ENCODE results near the gene MLEC. TPM values are rescaled to one million over a fixed set of nuclear protein-coding genes. Genes with fewer than 3 reads are reported as not detected.

The MLEC gene, protein sequence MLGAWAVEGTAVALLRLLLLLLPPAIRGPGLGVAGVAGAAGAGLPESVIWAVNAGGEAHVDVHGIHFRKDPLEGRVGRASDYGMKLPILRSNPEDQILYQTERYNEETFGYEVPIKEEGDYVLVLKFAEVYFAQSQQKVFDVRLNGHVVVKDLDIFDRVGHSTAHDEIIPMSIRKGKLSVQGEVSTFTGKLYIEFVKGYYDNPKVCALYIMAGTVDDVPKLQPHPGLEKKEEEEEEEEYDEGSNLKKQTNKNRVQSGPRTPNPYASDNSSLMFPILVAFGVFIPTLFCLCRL
- total RNA-seq (2022; extraction: Qiagen RNA extraction): 83.7 to 105 TPM (median 91.1 TPM) in 5 replicates

DNA sequence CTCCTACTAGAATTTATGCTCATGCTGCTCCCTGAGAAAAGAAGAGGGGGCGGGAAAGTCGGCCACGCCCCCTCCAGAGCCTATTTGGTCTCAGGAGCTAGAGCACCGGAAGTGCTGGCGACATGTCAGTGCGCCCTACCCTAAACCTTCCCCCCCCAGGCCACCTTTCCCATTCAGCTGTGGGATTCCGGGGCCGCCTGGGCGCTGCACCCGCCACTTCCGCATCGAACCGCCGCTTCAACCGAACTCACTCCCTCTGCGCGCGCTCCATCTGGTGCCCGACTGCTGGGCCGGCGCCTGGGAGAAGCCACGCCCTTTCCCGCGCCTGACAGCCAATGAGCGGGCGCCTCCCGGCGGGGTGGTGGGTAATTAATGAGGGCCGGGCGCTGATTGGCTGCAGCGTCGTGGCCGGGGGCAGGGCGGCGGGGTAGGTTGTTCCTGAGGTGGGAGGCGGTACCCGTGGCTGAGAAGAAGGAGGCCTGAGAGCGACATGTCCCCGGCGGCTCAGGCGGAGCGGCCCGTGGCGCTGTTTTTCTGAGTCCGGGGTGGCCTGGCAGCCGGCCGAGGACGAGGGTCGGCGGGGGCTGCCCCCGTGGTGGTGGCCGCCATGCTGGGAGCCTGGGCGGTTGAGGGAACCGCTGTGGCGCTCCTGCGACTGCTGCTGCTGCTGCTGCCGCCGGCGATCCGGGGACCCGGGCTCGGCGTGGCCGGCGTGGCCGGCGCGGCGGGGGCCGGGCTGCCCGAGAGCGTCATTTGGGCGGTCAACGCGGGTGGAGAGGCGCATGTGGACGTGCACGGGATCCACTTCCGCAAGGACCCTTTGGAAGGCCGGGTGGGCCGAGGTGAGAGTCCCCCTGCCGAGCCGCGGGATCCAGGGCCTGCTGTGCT, at the start of gene MLEC:
TSS of gene MLEC (plus strand) at position 460 of the 888 bp plus-strand sequence. CDS start at position 608, 148 bp downstream.

DNA sequence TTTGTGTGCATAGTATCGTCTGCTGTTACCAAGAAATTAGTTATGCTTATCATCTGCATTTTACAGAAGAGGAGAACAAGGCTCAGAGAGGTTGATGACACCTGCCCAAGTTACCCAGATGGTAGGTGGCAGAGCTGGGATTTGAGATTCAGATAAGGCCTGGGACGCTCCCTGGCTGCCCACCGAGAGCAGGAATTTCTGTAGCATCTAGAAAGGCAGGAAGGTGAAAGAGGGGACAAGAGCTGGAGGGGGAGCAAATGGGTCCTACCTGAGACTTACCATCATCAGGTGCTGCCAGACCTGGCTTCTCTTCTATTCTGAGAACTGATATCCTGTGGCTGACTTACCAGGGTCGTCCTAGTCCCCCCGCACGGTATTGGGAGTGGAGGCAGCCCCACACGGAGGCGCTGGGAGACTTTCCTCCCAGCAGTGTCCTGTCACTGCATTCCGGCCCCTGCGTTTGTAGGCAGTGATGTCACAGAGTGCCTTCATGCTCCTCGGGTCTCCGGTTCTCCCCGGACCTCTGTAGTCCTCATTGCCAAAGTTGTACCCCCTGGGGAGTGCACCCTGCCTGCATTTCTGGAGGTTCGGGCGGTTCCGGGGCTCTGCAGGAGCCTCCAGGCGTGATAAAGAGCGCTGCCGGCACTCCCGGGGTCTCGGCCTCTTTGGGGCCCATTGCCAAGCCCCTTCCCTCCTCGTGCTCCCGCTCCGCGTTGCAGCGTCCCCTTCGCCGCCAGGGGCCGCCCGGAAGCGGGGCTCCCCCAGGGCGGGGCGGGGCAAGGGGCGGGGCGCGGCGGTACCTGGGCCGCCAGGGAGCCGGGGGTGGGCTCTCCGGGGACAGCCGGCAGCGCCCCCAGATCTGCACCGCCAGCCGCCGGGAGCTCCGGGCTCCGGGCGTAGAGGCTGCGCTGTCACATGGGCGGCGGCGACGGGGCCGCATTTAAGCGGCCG, 46.9 kb upstream of the MLEC start, which contains the start of gene CABP1:
TSS of gene CABP1 (plus strand) at position 856 of the 951 bp plus-strand sequence. CDS start at position 916, 60 bp downstream.

DNA sequence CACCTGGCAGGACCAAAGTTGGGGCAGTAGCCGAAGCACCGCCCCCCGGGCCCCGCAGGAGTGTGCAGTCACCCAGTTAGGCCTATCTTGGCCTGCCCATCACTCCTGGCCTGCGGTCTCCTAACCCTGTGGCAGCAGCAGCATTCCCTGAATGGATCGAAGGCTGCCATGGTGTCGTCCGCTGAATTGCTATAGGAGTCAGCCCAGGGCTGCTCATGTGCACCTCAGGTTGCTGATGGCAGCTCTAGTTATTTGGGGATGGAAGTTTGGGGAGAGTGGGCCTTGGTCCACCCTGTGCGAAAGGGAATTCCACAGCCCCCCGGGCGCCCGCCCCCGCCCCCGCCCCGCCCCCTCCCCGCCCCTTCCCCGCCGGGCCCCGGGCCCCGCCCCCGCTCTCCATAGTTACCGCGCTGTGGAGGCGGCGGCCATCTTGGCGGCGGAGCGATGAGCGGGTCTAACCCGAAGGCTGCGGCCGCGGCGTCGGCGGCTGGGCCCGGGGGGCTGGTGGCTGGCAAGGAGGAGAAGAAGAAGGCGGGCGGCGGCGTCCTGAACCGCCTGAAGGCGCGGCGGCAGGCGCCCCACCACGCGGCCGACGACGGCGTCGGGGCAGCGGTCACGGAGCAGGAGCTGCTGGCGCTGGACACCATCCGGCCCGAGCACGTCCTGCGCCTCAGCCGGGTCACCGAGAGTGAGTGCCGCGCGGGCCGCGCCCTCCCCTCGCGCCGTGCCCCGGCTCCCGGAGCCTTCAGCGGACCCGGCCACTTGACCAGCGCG, 23.3 kb downstream of the MLEC start, which contains the start of gene UNC119B:
TSS of gene UNC119B (plus strand) at position 428 of the 774 bp plus-strand sequence. CDS start at position 445, 17 bp downstream.

GRCh38 chr12:120725659-120726509, 38.9 kb downstream of the MLEC start, which contains the start of gene ACADS:
ACADS (plus strand) TSS chr12:120725826; CDS start chr12:120725886, 60 bp downstream.

Other genes starting within 250 kb of the MLEC start
- gene COX6A1, start 249.0 kb upstream of the MLEC start, total RNA-seq (2022; extraction: Qiagen RNA extraction): 768 to 832 TPM (median 783 TPM) in 5 replicates
- 66.3 to 85.3 TPM (median 69.9 TPM) in 5 replicates for gene TRIAP1, start 240.8 kb upstream of the MLEC start, total RNA-seq (2022; extraction: Qiagen RNA extraction)
- gene GATC, start 240.7 kb upstream of the MLEC start, total RNA-seq (2022; extraction: Qiagen RNA extraction): 18.1 to 23.3 TPM (median 21.8 TPM) in 5 replicates
- 187 to 211 TPM (median 199 TPM) in 5 replicates for gene SRSF9, start 217.4 kb upstream of the MLEC start, total RNA-seq (2022; extraction: Qiagen RNA extraction)
- 602 to 740 TPM (median 629 TPM) in 5 replicates for gene DYNLL1, start 191.0 kb upstream of the MLEC start, total RNA-seq (2022; extraction: Qiagen RNA extraction)
- gene COQ5, start 158.0 kb upstream of the MLEC start, total RNA-seq (2022; extraction: Qiagen RNA extraction): 25.7 to 27.0 TPM (median 26.7 TPM) in 5 replicates
- gene RNF10, start 152.8 kb upstream of the MLEC start, total RNA-seq (2022; extraction: Qiagen RNA extraction): 93.9 to 116 TPM (median 103 TPM) in 5 replicates
- gene POP5, start 105.7 kb upstream of the MLEC start, total RNA-seq (2022; extraction: Qiagen RNA extraction): 46.9 to 53.4 TPM (median 48.7 TPM) in 5 replicates
- gene CABP1, start 46.5 kb upstream of the MLEC start, total RNA-seq (2022; extraction: Qiagen RNA extraction): 0.18 to 0.54 TPM (median 0.28 TPM) in 5 replicates
- gene UNC119B, start 23.3 kb downstream of the MLEC start, total RNA-seq (2022; extraction: Qiagen RNA extraction): 23.4 to 28.0 TPM (median 27.0 TPM) in 5 replicates
- gene ACADS, start 38.7 kb downstream of the MLEC start, total RNA-seq (2022; extraction: Qiagen RNA extraction): 8.8 to 11.9 TPM (median 9.7 TPM) in 5 replicates
- gene SPPL3, start 217.2 kb downstream of the MLEC start, total RNA-seq (2022; extraction: Qiagen RNA extraction): 33.3 to 57.5 TPM (median 52.1 TPM) in 5 replicates